Tibial artery (tissue), 4 donors: Measurements from ENCODE around the gene KANK2.

Source experiments
- DNase-seq, 2 donors: peaks; one replicate each; pipeline ENCODE4 v3.0.0-alpha.2; 2019
- H3K27ac ChIP-seq, 2 donors: fragments of 200-600 bp; sonication (generic) in 1 of 2; 1 replicate in 1 of 2; 2 replicates in 1 of 2; pipeline ENCODE4 v1.5.1; 2018 to 2019; ENCODE audit warnings: mild to moderate bottlenecking in 1 of 2
- H3K27me3 ChIP-seq, 2 donors: fragments of 200-600 bp; sonication (generic) in 1 of 2; one replicate each; pipeline versions ENCODE4 v1.5.1 to v1.6.0; 2016 to 2019
- H3K36me3 ChIP-seq, 3 donors: fragments of 200-600 bp; sonication (generic) in 2 of 3; one replicate each; pipeline ENCODE4 v1.5.1; 2016 to 2019; ENCODE audit warnings: mild to moderate bottlenecking in 2 of 3
- H3K4me1 ChIP-seq, 4 donors: fragments of 200-600 bp; sonication (generic) in 2 of 4; 1 replicate in 3 of 4; 2 replicates in 1 of 4; pipeline ENCODE4 v1.5.1; 2016 to 2019
- H3K4me3 ChIP-seq, 2 donors: fragments of 200-600 bp; sonication (generic) in 1 of 2; 1 replicate in 1 of 2; 2 replicates in 1 of 2; pipeline ENCODE4 v1.5.1; 2018 to 2019; ENCODE audit warnings: mild to moderate bottlenecking in 2 of 2
- H3K9me3 ChIP-seq, 3 donors: fragments of 200-600 bp; sonication (generic) in 1 of 3; one replicate each; pipeline ENCODE4 v1.5.1; 2016 to 2019
- intact Hi-C: fragments of 100-400 bp; cut with DNase I; formaldehyde crosslinking; loops from one replicate; pipeline ENCODE4 v1.15.0; 2023; ENCODE audit warnings: low total_unique reads
- TF ChIP-seq, protein P1 (sequence below), 2 experiments: fragments of 200-600 bp in 1 of 2; fragments of 450-650 bp in 1 of 2; IDR thresholded peaks; one replicate each; pipeline ENCODE4 v1.5.1; 2017 to 2019; ENCODE audit warnings: antibody characterized with exemption in 2 of 2, mild to moderate bottlenecking in 1 of 2, moderate library complexity in 1 of 2

Gene KANK2

GRCh38 chr19:11197291-11198174 is at the start of gene KANK2:
KANK2 (minus strand) TSS chr19:11197545; CDS start chr19:11194511, 3,034 bp downstream.
- peaks cover 0 to 71% (median 51%) of the 10 kb centered on the region in 4 donors for H3K4me1 ChIP-seq
- H3K4me3 ChIP-seq, result peak within 1 kb of the TSS; percentile 93 to 98
- H3K9me3 ChIP-seq, result no peaks in the 10 kb centered on the region
- peak; percentile 73 to 92 for DNase-seq
- intact Hi-C loops, result loop anchor here (2.0 kb wide), 1 partner anchor 55 kb away; no protein-coding TSS in a partner anchor
- H3K27me3 ChIP-seq, result no peaks in the 10 kb centered on the region
- TF ChIP-seq, protein P1, sequence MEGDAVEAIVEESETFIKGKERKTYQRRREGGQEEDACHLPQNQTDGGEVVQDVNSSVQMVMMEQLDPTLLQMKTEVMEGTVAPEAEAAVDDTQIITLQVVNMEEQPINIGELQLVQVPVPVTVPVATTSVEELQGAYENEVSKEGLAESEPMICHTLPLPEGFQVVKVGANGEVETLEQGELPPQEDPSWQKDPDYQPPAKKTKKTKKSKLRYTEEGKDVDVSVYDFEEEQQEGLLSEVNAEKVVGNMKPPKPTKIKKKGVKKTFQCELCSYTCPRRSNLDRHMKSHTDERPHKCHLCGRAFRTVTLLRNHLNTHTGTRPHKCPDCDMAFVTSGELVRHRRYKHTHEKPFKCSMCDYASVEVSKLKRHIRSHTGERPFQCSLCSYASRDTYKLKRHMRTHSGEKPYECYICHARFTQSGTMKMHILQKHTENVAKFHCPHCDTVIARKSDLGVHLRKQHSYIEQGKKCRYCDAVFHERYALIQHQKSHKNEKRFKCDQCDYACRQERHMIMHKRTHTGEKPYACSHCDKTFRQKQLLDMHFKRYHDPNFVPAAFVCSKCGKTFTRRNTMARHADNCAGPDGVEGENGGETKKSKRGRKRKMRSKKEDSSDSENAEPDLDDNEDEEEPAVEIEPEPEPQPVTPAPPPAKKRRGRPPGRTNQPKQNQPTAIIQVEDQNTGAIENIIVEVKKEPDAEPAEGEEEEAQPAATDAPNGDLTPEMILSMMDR (IDR thresholded peaks at IDR 0.05), result peak in 1 of 2 experiments; percentile 9
- H3K27ac ChIP-seq, result peak within 1 kb of the TSS; percentile 94 to 98
- H3K36me3 ChIP-seq, result peaks cover 23 to 43% (median 38%) of the 10 kb centered on the region in 3 donors

GRCh38 chr19:11246941-11247340 is 49.6 kb upstream of the KANK2 start:
- peaks cover 0 to 14% (median 6%) of the 10 kb centered on the region in 4 donors for H3K4me1 ChIP-seq
- no peaks in the 10 kb centered on the region for H3K9me3 ChIP-seq
- TF ChIP-seq, protein P1 (IDR thresholded peaks at IDR 0.05), result no peak
- no peak overlapping the region for H3K4me3 ChIP-seq
- H3K27me3 ChIP-seq, result no peaks in the 10 kb centered on the region
- H3K27ac ChIP-seq, result peak overlapping the region; percentile 16 to 32
- intact Hi-C loops, result no loop called here
- no peak for DNase-seq
- peaks cover 2 to 74% (median 44%) of the 10 kb centered on the region in 3 donors for H3K36me3 ChIP-seq

- Histone ChIP-seq H3K4me1 (peaks cover 0 to 14% (median 6%) of the 10 kb centered on the region in 4 donors), H3K27ac (no peak overlapping the region), H3K27me3 (no peaks in the 10 kb centered on the region), H3K9me3 (no peaks in the 10 kb centered on the region), H3K36me3 (peaks cover 0 to 69% (median 39%) of the 10 kb centered on the region in 3 donors), H3K4me3 (no peak overlapping the region)
- DNase-seq, result no peak
- intact Hi-C loops, result no loop called here
- TF ChIP-seq, protein P1 (IDR thresholded peaks at IDR 0.05), result no peak
These were observed 47.7 kb upstream of the KANK2 start for GRCh38 chr19:11244846-11245589.

DNA sequence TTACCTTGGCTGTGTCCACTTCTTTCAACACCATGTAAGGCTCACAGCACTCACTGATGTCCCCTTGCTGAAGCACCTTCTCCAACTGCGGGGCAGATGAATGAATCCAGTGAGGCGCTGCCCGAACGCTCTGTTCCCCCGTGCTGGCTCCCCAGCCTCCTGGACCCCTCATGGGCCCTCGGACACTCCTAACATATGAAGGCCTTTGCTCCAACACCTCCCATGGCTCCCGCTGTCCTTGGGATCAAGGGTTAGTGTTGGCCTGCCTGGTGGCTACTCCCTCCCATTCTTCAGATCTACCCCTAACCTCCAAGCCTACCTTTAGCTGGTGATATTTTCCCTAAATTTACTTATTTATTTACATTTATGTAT is 46.4 kb upstream of the KANK2 start:
- no peak overlapping the region for H3K4me3 ChIP-seq
- peaks cover 0 to 3% (median 0%) of the 10 kb centered on the region in 3 donors for H3K9me3 ChIP-seq
- peaks cover 0 to 14% (median 6%) of the 10 kb centered on the region in 4 donors for H3K4me1 ChIP-seq
- no peak for DNase-seq
- TF ChIP-seq, protein P1 (IDR thresholded peaks at IDR 0.05), result no peak
- H3K36me3 ChIP-seq, result peaks cover 6 to 74% (median 44%) of the 10 kb centered on the region in 3 donors
- intact Hi-C loops, result no loop called here
- H3K27ac ChIP-seq, result peak overlapping the region in 1 of 2 donors; percentile 18
- no peaks in the 10 kb centered on the region for H3K27me3 ChIP-seq

GRCh38 chr19:11242864-11243797 is 45.8 kb upstream of the KANK2 start:
- Histone ChIP-seq H3K4me3 (no peak overlapping the region), H3K36me3 (peaks cover 6 to 74% (median 44%) of the 10 kb centered on the region in 3 donors), H3K9me3 (peaks cover 0 to 6% (median 0%) of the 10 kb centered on the region in 3 donors), H3K27ac (peak overlapping the region in 1 of 2 donors; percentile 18), H3K4me1 (peaks cover 0 to 14% (median 6%) of the 10 kb centered on the region in 4 donors), H3K27me3 (no peaks in the 10 kb centered on the region)
- peak; percentile 95 to 96 for DNase-seq
- intact Hi-C loops, result no loop called here
- TF ChIP-seq, protein P1 (IDR thresholded peaks at IDR 0.05), result peak; percentile 43 to 69
